Measurements from ENCODE around the gene AGBL4. TPM values are rescaled to one million over a fixed set of nuclear protein-coding genes. Genes with fewer than 3 reads are reported as not detected.

Gene AGBL4
- polyA plus RNA-seq, 1 donor (not counting 4 experiments of a cell fraction or from before 2014, with no cell fraction given), result not detected

DNA sequence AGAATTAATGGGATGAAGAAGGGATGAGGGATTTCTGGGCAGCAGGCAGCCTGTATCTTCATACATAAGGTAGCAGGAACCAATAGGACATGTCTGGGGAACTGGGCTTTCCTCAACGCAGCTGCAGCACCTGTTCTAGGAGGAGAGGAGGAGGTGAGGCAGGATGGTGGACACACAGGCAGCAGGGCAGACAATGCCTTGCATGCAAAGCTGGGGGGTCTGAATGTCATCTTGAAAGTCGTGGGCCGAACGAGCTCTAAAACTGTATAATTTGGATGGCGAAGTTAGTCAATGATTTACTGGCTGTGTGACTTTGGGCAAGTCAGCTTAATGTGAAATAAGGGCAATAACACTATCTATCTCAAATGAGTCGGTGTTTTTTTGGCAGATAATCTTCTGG, 1371.4 kb downstream of the AGBL4 start:
- H2AFZ ChIP-seq (ENCODE audit: control insufficient read depth, low read length), result no peak overlapping the region
- TF ChIP-seq, protein P1, sequence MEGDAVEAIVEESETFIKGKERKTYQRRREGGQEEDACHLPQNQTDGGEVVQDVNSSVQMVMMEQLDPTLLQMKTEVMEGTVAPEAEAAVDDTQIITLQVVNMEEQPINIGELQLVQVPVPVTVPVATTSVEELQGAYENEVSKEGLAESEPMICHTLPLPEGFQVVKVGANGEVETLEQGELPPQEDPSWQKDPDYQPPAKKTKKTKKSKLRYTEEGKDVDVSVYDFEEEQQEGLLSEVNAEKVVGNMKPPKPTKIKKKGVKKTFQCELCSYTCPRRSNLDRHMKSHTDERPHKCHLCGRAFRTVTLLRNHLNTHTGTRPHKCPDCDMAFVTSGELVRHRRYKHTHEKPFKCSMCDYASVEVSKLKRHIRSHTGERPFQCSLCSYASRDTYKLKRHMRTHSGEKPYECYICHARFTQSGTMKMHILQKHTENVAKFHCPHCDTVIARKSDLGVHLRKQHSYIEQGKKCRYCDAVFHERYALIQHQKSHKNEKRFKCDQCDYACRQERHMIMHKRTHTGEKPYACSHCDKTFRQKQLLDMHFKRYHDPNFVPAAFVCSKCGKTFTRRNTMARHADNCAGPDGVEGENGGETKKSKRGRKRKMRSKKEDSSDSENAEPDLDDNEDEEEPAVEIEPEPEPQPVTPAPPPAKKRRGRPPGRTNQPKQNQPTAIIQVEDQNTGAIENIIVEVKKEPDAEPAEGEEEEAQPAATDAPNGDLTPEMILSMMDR (optimal IDR thresholded peaks at IDR 0.05 in 1 of 3, IDR thresholded peaks at IDR 0.05 in 1 of 3, conservative IDR thresholded peaks at IDR 0.05 in 1 of 3; ENCODE audit: extremely low read depth in 1 of 3, insufficient read depth in 2 of 3, low read length in 3 of 3), result no peak
- TF ChIP-seq EZH2 (IDR thresholded peaks at IDR 0.05; ENCODE audit: low read length), result no peak
- no peaks in the 10 kb centered on the region for H3K9me1 ChIP-seq (ENCODE audit: control insufficient read depth, extremely low read depth, insufficient read depth, low read length)
- no peaks in the 10 kb centered on the region for H3K4me1 ChIP-seq (ENCODE audit: control insufficient read depth, extremely low read depth, insufficient read depth, low read length)
- H3K9me3 ChIP-seq (ENCODE audit: control insufficient read depth, low read depth, low read length), result no peaks in the 10 kb centered on the region
- FAIRE-seq (no peak), DNase-seq (ENCODE audit: low read depth, low spot score) (no peak)
- no peak overlapping the region for H3K27ac ChIP-seq (ENCODE audit: control insufficient read depth, insufficient read depth, low read length)
- dilution Hi-C loops (cut with MboI; ENCODE audit: extremely low pct_ligation_motif_present, low sequenced_read_pairs), result no loop called here
- H3K79me2 ChIP-seq (ENCODE audit: control insufficient read depth, insufficient read depth, low read length), result no peaks in the 10 kb centered on the region
- no peaks in the 10 kb centered on the region for H4K20me1 ChIP-seq (ENCODE audit: control insufficient read depth, extremely low read depth, insufficient read depth, low read length)
- no peaks in the 10 kb centered on the region for H3K27me3 ChIP-seq (ENCODE audit: control insufficient read depth, extremely low read depth, insufficient read depth, low read length)
- no peak overlapping the region for H3K9ac ChIP-seq (ENCODE audit: control insufficient read depth, extremely low read depth, insufficient read depth, low read length)
- H3K4me2 ChIP-seq (ENCODE audit: control insufficient read depth, extremely low read depth, insufficient read depth, low read depth, low read length), result no peak overlapping the region
- H3K36me3 ChIP-seq (ENCODE audit: control insufficient read depth in 2 of 2, extremely low read depth in 1 of 2, insufficient read depth in 2 of 2, low read length in 2 of 2), result no peaks in the 10 kb centered on the region
- H3K4me3 ChIP-seq (ENCODE audit: control insufficient read depth in 2 of 3, extremely low read depth in 1 of 3, insufficient read depth in 2 of 3, low read depth in 1 of 3, low read length in 3 of 3), result no peak overlapping the region

DNA sequence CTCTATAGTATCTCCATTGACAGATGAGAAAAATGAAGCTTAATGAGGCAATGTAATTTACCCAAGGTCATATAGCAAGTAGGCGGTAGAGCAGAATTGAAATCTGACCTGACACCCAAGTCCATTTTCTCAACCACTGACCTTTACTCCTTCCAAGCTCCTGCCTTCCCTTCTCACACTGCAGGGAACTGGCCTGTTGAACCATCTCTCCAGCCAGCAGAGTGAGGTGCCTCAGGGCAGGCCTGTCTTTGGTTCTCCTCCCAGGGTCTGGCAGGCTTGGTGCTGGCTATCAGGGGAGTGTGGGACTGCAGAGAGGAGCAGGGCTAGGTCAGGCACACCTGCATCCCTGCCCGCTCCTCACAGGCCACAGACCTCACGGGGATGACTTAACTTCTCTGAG, 1373.9 kb downstream of the AGBL4 start:
- DNase-seq (ENCODE audit: low read depth, low spot score) (no peak), FAIRE-seq (no peak)
- TF ChIP-seq, protein P1 (optimal IDR thresholded peaks at IDR 0.05 in 1 of 3, IDR thresholded peaks at IDR 0.05 in 1 of 3, conservative IDR thresholded peaks at IDR 0.05 in 1 of 3; ENCODE audit: extremely low read depth in 1 of 3, insufficient read depth in 2 of 3, low read length in 3 of 3), result no peak
- TF ChIP-seq EZH2 (IDR thresholded peaks at IDR 0.05; ENCODE audit: low read length), result no peak
- H2AFZ ChIP-seq (ENCODE audit: control insufficient read depth, low read length), result no peak overlapping the region
- H3K27ac ChIP-seq (ENCODE audit: control insufficient read depth, insufficient read depth, low read length), result no peak overlapping the region
- no peaks in the 10 kb centered on the region for H4K20me1 ChIP-seq (ENCODE audit: control insufficient read depth, extremely low read depth, insufficient read depth, low read length)
- no peaks in the 10 kb centered on the region for H3K79me2 ChIP-seq (ENCODE audit: control insufficient read depth, insufficient read depth, low read length)
- H3K4me1 ChIP-seq (ENCODE audit: control insufficient read depth, extremely low read depth, insufficient read depth, low read length), result no peaks in the 10 kb centered on the region
- H3K36me3 ChIP-seq (ENCODE audit: control insufficient read depth in 2 of 2, extremely low read depth in 1 of 2, insufficient read depth in 2 of 2, low read length in 2 of 2), result no peaks in the 10 kb centered on the region
- H3K4me3 ChIP-seq (ENCODE audit: control insufficient read depth in 2 of 3, extremely low read depth in 1 of 3, insufficient read depth in 2 of 3, low read depth in 1 of 3, low read length in 3 of 3), result no peak overlapping the region
- peaks cover 3% of the 10 kb centered on the region for H3K27me3 ChIP-seq (ENCODE audit: control insufficient read depth, extremely low read depth, insufficient read depth, low read length)
- dilution Hi-C loops (cut with MboI; ENCODE audit: extremely low pct_ligation_motif_present, low sequenced_read_pairs), result no loop called here
- no peaks in the 10 kb centered on the region for H3K9me1 ChIP-seq (ENCODE audit: control insufficient read depth, extremely low read depth, insufficient read depth, low read length)
- no peaks in the 10 kb centered on the region for H3K9me3 ChIP-seq (ENCODE audit: control insufficient read depth, low read depth, low read length)
- no peak overlapping the region for H3K9ac ChIP-seq (ENCODE audit: control insufficient read depth, extremely low read depth, insufficient read depth, low read length)
- no peak overlapping the region for H3K4me2 ChIP-seq (ENCODE audit: control insufficient read depth, extremely low read depth, insufficient read depth, low read depth, low read length)

All from keratinocyte (primary cell).